ENCODE measurements around the gene DEAF1.

The DEAF1 gene

GRCh38 chr11:598005-598680 is 96.9 kb downstream of the DEAF1 start:
- Mint-ChIP-seq H3K27ac (no peak overlapping the region), H3K27me3 (no peaks in the 10 kb centered on the region), H3K36me3 (peaks cover 31% of the 10 kb centered on the region), H3K4me1 (no peaks in the 10 kb centered on the region), H3K4me3 (no peak overlapping the region), H3K9me3 (no peaks in the 10 kb centered on the region)
- no peak for ATAC-seq

GRCh38 chr11:597166-597725 is 97.8 kb downstream of the DEAF1 start:
- no peak for ATAC-seq
- H3K4me1 Mint-ChIP-seq: no peaks in the 10 kb centered on the region
- H3K27ac Mint-ChIP-seq: no peak overlapping the region
- no peak overlapping the region for H3K4me3 Mint-ChIP-seq
- H3K9me3 Mint-ChIP-seq: no peaks in the 10 kb centered on the region
- H3K27me3 Mint-ChIP-seq: no peaks in the 10 kb centered on the region
- peaks cover 40% of the 10 kb centered on the region for H3K36me3 Mint-ChIP-seq

- H3K4me3 Mint-ChIP-seq: no peak overlapping the region
- peaks cover 35% of the 10 kb centered on the region for H3K36me3 Mint-ChIP-seq
- H3K9me3 Mint-ChIP-seq: no peaks in the 10 kb centered on the region
- H3K4me1 Mint-ChIP-seq: no peaks in the 10 kb centered on the region
- no peak overlapping the region for H3K27ac Mint-ChIP-seq
- ATAC-seq: no peak
- no peaks in the 10 kb centered on the region for H3K27me3 Mint-ChIP-seq
Observed at GRCh38 chr11:596374-596773, 98.6 kb downstream of the DEAF1 start.

GRCh38 chr11:595400-595799 is 99.6 kb downstream of the DEAF1 start:
- Mint-ChIP-seq H3K4me1 (no peaks in the 10 kb centered on the region), H3K9me3 (no peaks in the 10 kb centered on the region), H3K36me3 (peaks cover 39% of the 10 kb centered on the region), H3K27ac (no peak overlapping the region), H3K27me3 (no peaks in the 10 kb centered on the region), H3K4me3 (no peak overlapping the region)
- ATAC-seq: no peak
